Measurements from ENCODE around the gene PYROXD2.

PYROXD2 gene

DNA sequence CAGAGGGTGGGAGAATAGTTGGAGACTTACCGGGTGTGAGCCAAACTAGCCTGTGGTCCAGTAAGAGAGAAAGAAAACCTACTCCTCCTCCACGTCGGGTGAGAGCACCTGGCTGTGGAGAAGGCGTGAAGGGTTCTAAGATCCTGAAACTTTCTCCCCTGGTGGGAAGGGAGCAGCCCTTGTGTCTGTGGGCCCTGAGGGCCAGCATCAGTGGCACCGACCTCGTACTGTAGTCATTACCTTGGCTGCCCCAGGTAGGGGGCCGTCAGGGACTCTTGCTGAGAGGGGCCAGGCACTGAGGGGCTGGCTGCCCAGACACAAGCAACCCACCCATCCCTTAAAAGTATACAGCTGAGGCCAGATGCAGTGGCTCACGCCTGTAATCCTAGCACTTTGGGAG is 77.5 kb downstream of the PYROXD2 start:
- Histone ChIP-seq H3K9me3 (ENCODE audit: control insufficient read depth, low read length) (no peaks in the 10 kb centered on the region), H3K36me3 (ENCODE audit: control insufficient read depth, insufficient read depth, low read length) (no peaks in the 10 kb centered on the region), H3K27ac (ENCODE audit: insufficient read depth, low read depth, low read length, poor library complexity, severe bottlenecking) (no peak overlapping the region), H3K4me3 (ENCODE audit: insufficient read depth, low read depth, low read length) (no peak overlapping the region), H3K4me1 (ENCODE audit: control insufficient read depth, insufficient read depth, low read length) (no peaks in the 10 kb centered on the region), H3K27me3 (ENCODE audit: control insufficient read depth, insufficient read depth, low read length, poor library complexity, severe bottlenecking) (no peaks in the 10 kb centered on the region)
- 85 to 92% methylated on average over 8 of the region's 8 CpGs for WGBS, 2 experiments
